Psoas muscle (tissue), 8 donors: Measurements from ENCODE around the gene GATB. TPM values are rescaled to one million over a fixed set of nuclear protein-coding genes. Genes with fewer than 3 reads are reported as not detected.
A peak's percentile ranks its signal among the peaks of the same experiment; 100 is the strongest.
"Not testable (repeated sequence)": the region's sequence is repeated elsewhere in the genome, so short reads cannot be mapped to it uniquely, and the experiment has no call there.

Experiments
- ATAC-seq, 4 donors: fragments of 200-7000 bp; cut with Tn5 transposase; one replicate each; pipeline ENCODE4 v1.9.1; 2020; ENCODE audit warnings: moderate library complexity in 3 of 4, mild to moderate bottlenecking in 2 of 4
- DNase-seq, 2 donors: peaks; one replicate each; pipeline ENCODE4 v3.0.0-alpha.2; 2020
- H3K27ac ChIP-seq: fragments of 200-600 bp; one replicate; pipeline ENCODE4 v1.8.0; 2022
- H3K27me3 ChIP-seq, 3 donors: fragments of 200-600 bp in 1 of 3; one replicate each; pipeline versions ENCODE4 v1.6.1 to v1.8.0; 2013 to 2022; ENCODE audit warnings: low read length in 2 of 3, mild to moderate bottlenecking in 2 of 3, moderate library complexity in 1 of 3; ENCODE audit not compliant: insufficient read depth in 3 of 3
- H3K36me3 ChIP-seq, 2 donors: fragments of 200-600 bp in 1 of 2; one replicate each; pipeline versions ENCODE4 v1.6.1 to v1.8.0; 2013 to 2022; ENCODE audit warnings: low read depth in 1 of 2, mild to moderate bottlenecking in 1 of 2, moderate library complexity in 1 of 2; ENCODE audit not compliant: insufficient read depth in 1 of 2
- H3K4me1 ChIP-seq: fragments of 200-600 bp; one replicate; pipeline ENCODE4 v1.8.0; 2022
- H3K4me3 ChIP-seq: fragments of 200-600 bp; one replicate; pipeline ENCODE4 v1.8.0; 2022; ENCODE audit warnings: mild to moderate bottlenecking
- H3K9me3 ChIP-seq: fragments of 200-600 bp; one replicate; pipeline ENCODE4 v1.8.0; 2022
- CTCF ChIP-seq: fragments of 200-600 bp; IDR thresholded peaks from one replicate; pipeline ENCODE4 v1.8.0; 2022; ENCODE audit warnings: antibody characterized with exemption
- WGBS, 3 donors: extraction: QIAGEN DNeasy Blood & Tissue Kit; methylation state at CpG; one replicate each; pipeline versions ENCODE4 v1.1.6 to v1.1.7; 2013; 5-methylcytosine and 5-hydroxymethylcytosine counted together
- intact Hi-C, 2 donors: fragments of 100-400 bp; cut with DNase I; formaldehyde crosslinking; loops; one replicate each; pipeline versions ENCODE4 v1.11.0 to v1.14.2; 2022
- polyA plus RNA-seq, 3 donors: library from polyadenylated mRNA; stranded (reverse); fragments of 200-250 nt; gene quantifications; one replicate each; pipeline ENCODE4 v1.2.3, GENCODE V29; 2013
- total RNA-seq, 4 donors: library from RNA; stranded (reverse); fragmentation: NEBNext Ultra II Directional in 2 of 4; extraction: Animal tissue kit (Norgen Biotek cat#: 25700) in 2 of 4; gene quantifications; one replicate each; pipeline versions ENCODE4 v1.2.1 to v1.2.4, GENCODE V29; 2021 to 2023
- donor health status: healthy with polysubstance abuse.
- donor health status: DM: no; HTN: no; CAD: no; lungs with moderate emphysema.
- donor health status: Bipolar disorder and iron deficiency.
- donor health status: healthy.
- donor health status: DM: yes; HTN: yes; CAD: no.
- donor health status: DM: no; HTN: no; CAD: no.
- donor health status: DM: no; HTN: no; CAD: no.
- donor health status: DM: yes; HTN: yes; CAD: no.

Gene GATB
- total and polyA plus RNA-seq, 7 donors: 22.8 to 36.6 (median 28.3) TPM

- H3K9me3 ChIP-seq: no peaks in the 10 kb centered on the region
- H3K4me3 ChIP-seq: no peak overlapping the region
- peaks cover 51% of the 10 kb centered on the region for H3K4me1 ChIP-seq
- H3K36me3 ChIP-seq: no peaks in the 10 kb centered on the region
- intact Hi-C loops: no loop called here
- no peak for TF ChIP-seq CTCF
- H3K27me3 ChIP-seq: no peaks in the 10 kb centered on the region
- no peak overlapping the region for H3K27ac ChIP-seq
- ATAC-seq: no peak
- WGBS, 3 donors: 93 to 97% (median 94%) methylated on average over 3 of the region's 3 CpGs
- no peak for DNase-seq
These were observed 17.5 kb downstream of the GATB start for GRCh38 chr4:151743128-151743854.

GRCh38 chr4:151738720-151739517 is 21.9 kb downstream of the GATB start:
- DNase-seq (no peak), ATAC-seq (peak; percentile 21 to 86 (median 79))
- WGBS, 3 donors: 49 to 67% (median 50%) methylated on average over 8 of the region's 8 CpGs
- peaks cover 19% of the 10 kb centered on the region for H3K4me1 ChIP-seq
- peak overlapping the region; percentile 23 for H3K27ac ChIP-seq
- intact Hi-C loops: no loop called here
- no peaks in the 10 kb centered on the region for H3K36me3 ChIP-seq
- H3K9me3 ChIP-seq: peaks cover 3% of the 10 kb centered on the region
- no peak for TF ChIP-seq CTCF
- no peak overlapping the region for H3K4me3 ChIP-seq
- H3K27me3 ChIP-seq: no peaks in the 10 kb centered on the region

GRCh38 chr4:151736852-151737251 is 24.0 kb downstream of the GATB start:
- H3K4me1 ChIP-seq: peaks cover 16% of the 10 kb centered on the region
- H3K9me3 ChIP-seq, H3K27ac ChIP-seq, intact Hi-C loops, H3K36me3 ChIP-seq, H3K4me3 ChIP-seq, DNase-seq, ATAC-seq, H3K27me3 ChIP-seq: not testable (repeated sequence)
- WGBS, 3 donors: 100% methylated on average over 2 of the region's 2 CpGs

- no peak for TF ChIP-seq CTCF
- Histone ChIP-seq H3K9me3 (peaks cover 3% of the 10 kb centered on the region), H3K4me3 (no peak overlapping the region), H3K4me1 (peaks cover 16% of the 10 kb centered on the region), H3K27ac (no peak overlapping the region), H3K36me3 (no peaks in the 10 kb centered on the region), H3K27me3 (no peaks in the 10 kb centered on the region)
- WGBS, 3 donors: 94 to 100% (median 96%) methylated on average over 1 of the region's 1 CpG
- DNase-seq: no peak
- ATAC-seq: no peak
- intact Hi-C loops: no loop called here
These were observed 24.4 kb downstream of the GATB start for GRCh38 chr4:151736361-151736760.

GRCh38 chr4:151731670-151732069 is 29.1 kb downstream of the GATB start:
- WGBS, 3 donors: 95 to 96% methylated on average over 8 to 34 of the region's 34 CpGs; no CpG with 5 or more reads in 1 of the 3 donors
- H3K4me3 ChIP-seq, H3K27me3 ChIP-seq, H3K9me3 ChIP-seq, intact Hi-C loops, H3K36me3 ChIP-seq, H3K27ac ChIP-seq, ATAC-seq, DNase-seq: not testable (repeated sequence)
- peaks cover 11% of the 10 kb centered on the region for H3K4me1 ChIP-seq
